HG02610 (cell line): ENCODE results near the gene SOBP.

ENCODE experiments used
- ATAC-seq: cut with Tn5 transposase; IDR thresholded peaks from one replicate; pipeline ENCODE4 v1.9.1; 2021; ENCODE audit warnings: mild to moderate bottlenecking, moderate library complexity; ENCODE audit not compliant: unreplicated experiment

Gene SOBP

DNA sequence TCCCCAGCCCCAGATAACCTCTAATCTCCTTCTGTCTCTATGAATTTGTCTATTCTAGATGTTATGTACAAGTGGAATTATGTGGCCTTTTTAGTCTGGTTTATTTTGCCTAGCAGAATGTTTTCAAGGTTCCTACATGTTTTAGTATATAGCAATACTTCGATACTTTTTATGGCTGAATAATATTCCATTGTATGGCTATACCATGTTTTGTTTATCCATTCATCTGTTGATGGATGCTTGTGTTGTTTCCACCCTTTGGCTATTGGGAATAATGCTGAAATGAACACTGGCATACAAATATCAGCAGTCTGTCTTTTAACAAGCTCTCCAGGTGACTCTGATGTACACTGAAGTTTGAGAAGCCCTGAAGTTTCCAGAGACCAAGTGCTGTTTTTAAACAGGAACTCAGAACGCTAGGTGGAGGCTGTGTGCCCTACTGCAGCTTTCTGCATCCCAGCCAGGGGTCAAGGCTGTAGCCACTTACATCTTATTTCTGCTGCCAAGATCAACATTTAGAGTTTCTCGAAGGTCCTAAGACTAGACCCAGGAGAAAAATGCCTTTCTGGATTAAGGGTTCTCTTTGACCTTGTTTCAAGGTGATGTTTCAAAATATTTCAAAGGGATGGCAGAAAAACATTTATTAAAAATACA, 123.0 kb downstream of the SOBP start:
- no peak for ATAC-seq

DNA sequence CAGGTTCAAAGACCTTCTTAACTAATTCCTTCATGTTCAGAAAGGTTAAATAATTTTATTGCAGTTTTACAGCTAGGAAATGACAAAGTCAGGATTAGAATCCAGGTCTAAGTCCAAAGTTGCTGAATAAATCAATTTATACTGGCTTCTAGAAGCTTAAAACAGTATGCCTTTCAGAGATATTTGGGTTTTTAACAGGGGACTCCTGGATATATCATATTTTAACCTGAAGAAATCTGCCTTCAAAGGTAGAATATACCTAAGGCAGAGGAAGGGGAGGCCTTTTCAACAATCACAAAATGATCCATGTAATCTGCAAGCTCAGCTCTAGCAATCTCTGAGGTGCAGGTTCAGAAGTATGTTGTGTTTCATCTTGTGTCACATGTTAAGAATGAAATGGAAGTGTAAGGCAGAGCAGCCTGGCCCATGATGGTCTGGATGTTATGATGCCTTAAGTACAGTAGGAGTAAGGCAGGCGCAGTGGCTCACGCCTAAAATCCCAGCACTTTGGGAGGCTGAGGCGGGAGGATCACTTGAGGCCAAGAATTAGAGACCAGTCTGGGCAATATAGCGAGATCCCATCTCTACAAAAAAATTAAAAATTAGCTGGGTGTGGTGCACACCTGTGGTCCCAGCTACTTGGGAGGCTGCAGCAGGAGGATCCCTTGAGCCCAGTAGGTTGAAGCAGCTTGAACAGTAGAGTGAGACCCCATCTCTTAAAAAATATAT, 123.9 kb downstream of the SOBP start:
- ATAC-seq: no peak

DNA sequence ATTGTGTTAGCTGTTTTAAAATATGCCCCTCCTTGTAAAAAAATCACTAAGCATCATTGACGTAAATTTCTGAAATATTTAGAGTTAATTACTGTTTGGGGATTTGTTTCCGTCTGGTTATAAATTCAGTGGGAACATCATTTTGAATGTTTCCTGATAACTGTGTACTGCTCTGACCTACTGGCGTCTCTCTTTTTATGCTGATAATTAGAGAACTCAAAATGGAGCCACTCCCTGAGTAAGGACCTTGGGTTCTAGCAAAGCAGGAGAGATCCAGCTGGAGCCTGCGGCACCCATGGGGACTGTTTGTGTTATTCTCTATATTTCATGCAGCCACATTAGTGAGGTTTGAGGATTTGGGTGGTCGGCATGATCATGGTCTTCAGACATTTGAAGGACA, 124.9 kb downstream of the SOBP start:
- ATAC-seq: no peak

DNA sequence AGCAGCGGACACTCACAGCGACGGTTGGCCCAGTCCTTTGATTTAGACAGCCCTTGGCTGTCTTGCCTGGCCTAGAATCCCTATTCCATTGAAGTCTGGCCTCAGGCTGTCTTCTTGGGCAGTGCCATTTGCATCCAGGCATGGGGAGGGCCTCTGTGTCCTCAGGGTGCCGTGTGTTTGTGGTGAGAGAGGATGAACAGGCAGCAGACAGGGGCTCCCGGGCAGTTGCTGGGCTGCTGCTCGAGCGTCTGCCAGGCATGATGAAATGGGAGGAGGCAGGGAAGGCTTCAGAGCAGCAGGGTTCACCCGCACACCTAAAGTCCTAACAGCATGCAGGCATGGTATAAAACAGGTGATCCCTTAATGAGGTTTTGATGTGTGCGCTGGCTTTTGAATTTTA, 126.9 kb downstream of the SOBP start:
- no peak for ATAC-seq

DNA sequence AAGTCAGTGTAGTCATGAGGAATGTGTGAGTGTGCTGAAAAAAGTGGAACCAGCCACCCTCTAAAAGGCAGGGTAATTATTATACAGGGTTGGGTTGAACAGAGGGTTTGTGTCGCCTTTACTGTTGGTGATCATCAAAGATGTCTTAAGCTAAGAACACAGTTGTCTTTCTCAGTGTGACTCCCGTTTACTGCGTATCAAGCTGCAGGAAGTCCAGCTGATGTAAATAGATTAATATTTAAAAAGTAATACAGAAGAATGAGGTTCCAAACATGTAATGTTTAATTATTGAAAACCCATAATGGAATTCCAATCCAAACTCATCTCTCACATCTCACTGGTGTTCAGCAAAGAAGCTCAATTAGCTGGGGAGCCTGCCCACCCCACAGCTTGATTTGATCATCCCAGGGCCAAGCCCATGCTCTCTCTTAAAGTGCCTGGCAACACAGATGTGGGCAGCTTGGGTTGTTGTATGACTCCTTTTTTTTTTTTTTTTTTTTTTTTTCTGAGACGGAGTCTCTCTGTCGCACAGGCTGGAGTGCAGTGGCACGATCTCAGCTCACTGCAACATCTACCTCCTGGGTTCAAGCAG, 127.5 kb downstream of the SOBP start:
- ATAC-seq: no peak

DNA sequence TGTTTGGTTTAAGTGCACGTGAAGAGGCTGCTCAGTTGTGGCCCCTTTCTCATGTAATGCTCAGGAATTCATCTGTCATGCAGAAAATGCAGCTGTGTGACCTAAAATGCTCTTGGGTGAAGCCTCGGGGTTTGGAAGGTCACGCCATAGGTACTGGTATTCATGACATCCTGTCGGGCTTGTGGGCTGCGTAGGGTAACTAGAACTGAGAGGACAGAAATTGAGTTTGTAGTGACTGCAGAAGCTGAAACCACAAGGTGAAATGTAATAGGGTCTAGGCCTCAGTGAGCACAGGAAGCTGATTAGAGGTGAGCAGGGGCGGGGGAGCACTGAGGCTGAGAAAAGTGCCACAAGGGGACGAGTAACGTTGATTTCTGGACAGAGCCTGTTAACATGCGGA, 128.8 kb downstream of the SOBP start:
- peak; percentile 97 for ATAC-seq

DNA sequence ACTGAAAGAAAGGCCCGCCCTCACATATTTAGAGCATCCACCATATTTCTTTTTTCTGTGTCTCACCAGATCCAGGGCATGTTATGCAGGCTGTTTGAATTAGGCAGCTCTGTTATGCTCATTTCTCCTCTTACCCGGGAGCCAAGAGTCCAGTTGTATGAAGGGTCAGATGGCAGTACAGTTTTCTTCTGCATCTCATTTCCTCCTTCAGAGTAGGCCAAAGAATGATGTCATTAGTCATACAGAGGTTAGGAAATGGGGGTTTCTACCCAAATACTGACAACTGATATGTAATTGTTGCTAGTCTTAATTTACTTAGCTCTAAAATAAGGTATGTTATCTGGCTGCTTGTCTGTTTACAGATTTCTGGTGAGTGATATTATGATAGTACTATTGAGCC, 130.8 kb downstream of the SOBP start:
- ATAC-seq: no peak

DNA sequence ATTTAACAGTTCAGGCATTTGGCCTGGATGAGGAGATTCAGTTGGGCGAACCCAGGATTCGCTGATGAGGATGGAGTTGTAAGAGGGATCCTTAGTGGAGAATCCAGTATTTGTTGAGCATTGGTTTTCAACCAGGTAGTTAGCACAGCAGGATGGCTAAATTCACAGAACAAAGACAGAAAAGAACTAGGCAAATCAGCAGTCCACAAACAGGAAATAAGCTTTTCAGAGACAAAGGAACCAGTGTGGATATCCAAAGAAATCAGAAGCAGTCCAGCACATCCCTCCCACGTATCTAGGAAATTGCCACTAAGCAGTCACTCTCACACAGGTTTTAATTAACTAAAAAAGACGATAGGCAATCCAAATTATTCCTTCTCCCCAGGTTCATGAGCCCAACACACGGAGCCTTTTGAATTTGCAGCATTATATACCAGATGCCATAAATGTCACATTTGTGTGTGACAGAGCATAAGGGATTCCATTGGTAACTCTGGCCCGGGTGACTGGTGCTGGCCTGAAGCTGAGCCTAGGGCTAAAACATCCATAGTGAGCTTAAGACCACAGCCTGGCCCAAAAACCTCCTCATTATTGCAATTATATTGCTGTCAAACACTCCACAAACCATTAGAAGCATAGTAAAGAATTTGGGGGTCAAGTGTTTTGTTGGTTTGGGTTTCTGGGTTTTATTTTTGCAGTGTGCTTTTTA, 131.5 kb downstream of the SOBP start:
- ATAC-seq: no peak

DNA sequence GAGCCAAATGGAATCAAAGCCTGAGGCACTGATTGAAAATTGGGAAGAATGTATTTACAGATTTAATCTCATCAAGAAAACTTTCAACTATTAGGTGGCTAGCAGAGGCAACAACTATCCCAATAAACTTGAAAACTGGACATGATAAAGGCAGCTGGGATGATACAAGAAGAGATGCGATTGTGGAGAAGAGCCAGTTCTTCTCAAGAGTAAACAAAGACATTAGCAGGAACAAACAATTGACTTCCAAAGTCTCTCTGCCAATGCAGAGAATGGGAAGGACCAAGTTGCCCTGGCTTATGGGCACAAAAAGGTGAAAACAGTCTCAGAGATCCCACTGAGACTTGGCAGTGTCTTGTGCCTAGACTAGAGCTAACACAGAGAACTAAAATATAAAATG, 132.4 kb downstream of the SOBP start:
- no peak for ATAC-seq

DNA sequence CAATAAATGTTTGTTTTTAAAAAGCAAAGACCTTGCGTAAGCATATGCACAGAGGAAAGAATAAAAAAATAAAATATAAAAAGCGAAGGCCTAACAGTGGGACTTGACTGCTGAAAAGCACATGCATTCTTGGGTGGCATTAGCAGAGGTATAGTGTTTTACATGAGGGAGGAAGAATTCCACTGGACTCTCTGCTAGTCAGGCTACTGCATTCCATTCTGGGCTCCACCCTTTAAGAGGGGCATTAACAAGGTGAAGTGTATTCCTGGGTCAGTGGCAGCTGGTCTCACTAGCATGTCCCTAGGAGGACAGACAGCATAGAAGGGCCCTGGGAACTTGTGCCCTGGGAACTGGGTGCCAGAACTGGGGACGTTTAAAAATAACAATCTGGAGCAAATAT, 134.1 kb downstream of the SOBP start:
- ATAC-seq: no peak

DNA sequence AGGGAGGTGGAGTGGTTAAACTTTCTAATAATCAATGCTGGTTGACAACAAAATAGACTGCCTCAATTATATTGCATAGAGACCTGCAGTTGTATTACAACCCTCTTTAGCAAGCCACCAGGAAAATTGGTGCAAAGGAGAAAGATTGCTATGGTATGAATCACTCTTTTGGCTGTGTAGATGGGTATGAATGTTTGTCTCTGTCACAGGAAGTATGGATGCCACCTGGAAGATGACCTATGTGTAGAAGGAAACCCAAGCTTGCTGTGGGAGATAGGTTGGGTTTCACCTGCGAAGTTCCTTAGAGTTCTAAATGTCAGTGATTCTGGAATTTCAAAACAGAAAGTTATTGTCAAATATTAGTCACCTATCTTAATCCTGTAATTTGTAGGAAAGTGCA, 134.6 kb downstream of the SOBP start:
- no peak for ATAC-seq

DNA sequence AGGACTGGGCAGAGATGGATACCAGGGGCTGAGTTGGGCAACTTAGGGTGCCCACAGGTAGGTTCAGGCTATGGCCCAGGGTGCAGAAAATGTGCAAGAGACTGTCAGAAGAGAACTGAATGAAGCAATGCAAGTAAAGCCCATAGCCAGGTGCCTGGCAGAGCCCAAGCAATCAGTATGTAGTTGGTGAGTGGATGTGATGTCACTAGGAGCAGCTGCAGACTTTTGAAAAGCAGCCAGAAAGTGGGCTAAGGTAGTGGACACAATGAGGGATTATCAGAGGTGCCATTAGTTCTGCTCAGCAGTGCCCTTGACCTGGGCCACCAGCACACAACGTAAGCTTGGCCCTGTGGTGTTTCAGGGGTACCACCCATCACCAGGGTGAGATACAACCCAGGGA, 135.3 kb downstream of the SOBP start:
- no peak for ATAC-seq

DNA sequence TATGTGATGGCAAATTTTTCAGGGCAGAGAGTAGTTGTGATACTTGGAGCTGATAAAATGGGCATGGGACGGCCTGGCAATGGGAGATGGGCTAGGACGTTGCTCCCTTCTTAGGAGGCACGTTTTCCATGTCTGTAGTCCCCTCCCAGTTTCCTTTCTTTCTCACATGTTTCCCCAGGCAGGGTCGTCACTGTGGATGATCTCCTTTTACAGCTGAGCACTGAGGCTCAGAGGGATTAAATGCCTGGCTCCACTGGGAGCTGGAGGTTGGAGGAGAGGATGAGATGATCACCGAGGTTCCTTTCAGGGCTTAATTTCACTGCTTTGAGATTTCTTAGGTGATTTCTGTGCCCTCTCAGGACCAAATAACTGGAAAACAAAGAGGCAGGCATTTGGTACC, 136.7 kb downstream of the SOBP start:
- no peak for ATAC-seq

DNA sequence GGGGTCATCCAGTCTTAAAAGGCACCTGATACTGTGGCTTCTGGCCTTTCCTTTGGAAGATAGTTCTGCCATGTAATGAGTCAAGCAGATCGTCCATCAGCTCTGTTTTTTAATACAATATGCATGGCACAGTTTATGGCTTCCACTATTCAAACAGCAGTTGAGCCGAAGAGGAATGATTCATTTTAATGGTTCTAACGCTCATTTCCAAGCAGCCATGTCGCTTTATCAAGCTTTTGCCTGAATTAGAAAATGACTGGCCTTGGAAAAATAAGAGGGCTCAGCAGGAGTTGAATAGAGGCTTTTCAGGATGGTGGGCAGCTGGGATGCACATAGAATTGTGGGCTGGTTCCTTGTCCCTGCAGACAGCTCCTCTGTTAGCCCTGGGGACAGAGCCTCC, 138.1 kb downstream of the SOBP start:
- no peak for ATAC-seq

DNA sequence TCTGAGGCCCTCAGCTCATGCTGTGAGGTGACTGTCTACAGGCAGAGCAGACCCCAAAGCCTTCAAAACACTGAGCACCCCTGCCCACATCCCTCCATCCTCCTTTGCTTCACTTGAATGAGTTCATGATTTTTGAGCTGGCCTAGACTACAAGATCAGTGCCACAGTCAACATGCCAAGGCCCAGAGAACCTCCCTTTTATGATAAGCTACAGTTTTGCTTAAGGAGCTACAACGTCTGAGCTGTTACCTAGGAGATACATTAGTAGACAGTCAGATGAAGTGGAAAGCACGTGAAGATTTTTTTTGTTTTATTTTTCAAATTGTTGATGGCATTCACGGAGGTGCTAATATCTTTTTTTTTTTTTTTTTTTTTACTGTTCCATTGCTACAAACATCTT, 139.0 kb downstream of the SOBP start:
- ATAC-seq: no peak

DNA sequence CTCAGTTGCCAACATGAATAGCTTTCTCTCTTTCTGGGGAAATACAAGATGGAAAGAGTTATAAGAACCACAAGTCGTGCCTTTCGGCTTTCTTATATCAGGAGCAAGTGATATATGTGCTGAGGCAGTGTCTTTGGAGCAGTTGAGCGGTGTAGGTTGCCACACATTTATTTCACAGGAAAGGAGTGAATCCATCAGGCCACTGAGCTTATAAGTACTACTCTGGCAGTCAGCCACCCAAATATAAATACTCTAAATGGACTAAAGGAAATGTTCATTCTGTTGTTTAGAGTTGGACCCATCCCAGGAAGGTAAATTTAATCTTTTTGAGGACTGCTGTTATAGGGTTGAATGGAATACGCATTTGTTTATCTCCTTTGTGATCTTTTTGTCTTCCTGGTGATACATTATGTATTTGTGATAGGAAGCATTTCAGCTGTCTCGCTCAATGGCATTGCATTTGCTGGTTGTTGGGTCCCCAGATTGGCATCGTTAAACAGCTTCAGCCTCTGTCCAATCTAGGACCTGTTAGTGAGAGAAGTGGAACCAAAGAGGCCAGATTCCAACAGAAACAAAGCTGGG, 139.7 kb downstream of the SOBP start:
- no peak for ATAC-seq

DNA sequence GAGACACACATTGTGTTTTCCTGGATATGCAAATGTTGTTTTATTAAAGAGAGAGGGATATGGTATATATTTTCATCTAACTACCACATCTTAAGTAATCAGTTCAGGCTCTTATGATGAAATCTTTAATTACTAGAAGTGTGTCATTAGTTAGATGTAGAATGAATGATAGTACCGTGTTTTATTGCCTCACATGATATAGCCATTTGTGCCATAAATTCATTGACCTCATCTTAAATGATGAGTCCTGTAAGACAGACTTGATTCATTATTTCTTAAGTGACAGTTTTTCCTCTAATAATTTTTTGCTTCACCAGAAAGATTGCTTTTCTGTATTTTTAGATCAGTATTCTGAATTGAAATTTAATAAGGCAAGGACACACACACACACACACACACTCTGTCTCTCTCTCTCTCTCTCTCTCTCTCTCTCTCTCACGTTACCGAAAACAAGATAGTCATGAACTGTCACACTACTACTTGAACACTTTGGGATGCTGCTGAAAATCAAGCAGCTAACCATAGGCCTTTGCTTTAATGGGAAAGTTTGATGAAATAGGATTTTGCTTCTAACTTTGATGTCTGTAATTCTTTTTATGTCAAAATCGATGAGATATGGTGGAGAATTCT, 140.5 kb downstream of the SOBP start:
- ATAC-seq: no peak

DNA sequence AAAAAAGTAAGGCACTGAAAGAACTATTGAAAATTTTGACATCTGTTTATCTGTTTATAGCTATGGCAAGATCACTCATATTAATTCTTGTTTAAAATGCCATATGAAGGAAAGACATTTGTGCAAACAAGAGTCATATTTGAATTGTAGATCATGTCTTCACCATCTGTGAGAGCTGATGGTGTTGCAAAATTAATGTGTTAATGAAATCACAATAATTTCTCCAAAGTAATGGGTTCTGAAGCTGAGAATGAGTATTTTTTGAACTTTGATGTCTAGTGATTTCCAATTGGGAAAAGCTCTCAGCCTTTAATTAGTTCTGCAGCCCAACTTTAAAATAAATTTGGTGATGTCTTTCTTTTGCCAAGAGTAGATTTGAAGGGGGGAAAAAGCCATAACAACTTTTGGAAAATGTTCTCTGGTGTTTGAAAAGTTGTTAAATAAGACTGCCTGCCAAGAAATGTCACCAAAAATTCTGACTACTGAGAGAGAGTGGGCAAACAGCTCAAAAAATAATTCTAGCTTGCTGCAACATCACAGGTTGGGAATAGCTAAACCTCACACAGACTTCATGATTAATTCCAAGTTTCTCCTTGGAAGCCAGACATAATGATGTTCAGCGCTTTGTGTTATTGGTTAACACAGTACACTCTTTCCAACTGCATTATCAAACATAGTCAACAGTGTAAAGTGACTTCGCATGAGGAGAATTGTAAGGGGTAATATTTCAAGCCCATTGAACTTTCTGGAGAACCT, 142.6 kb downstream of the SOBP start:
- no peak for ATAC-seq

DNA sequence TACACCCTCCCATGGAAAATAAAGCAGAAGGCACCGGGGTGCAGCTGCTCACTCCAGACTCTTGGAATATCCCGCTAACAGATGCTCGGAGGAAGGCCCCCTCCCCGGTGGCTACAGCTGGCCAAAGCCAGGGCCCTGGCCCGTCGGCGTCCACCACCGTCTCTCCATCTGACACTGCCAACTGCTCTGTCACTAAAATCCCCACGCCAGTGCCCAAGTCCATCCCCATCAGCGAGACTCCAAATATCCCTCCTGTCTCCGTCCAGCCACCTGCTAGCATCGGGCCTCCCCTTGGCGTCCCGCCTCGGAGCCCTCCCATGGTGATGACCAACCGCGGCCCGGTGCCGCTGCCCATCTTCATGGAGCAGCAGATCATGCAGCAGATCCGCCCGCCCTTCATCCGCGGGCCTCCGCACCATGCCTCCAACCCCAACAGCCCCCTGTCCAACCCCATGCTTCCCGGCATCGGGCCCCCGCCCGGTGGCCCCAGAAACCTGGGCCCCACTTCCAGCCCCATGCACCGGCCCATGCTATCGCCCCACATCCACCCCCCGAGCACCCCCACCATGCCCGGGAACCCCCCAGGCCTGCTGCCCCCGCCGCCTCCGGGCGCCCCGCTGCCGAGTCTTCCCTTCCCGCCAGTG, 143.9 kb downstream of the SOBP start:
- no peak for ATAC-seq
